ENCODE data around the gene CSPG5. TPM values are rescaled to one million over a fixed set of nuclear protein-coding genes. Genes with fewer than 3 reads are reported as not detected.

The CSPG5 gene
- total RNA-seq, 1 donor from 2014 or later = 1.7 TPM

DNA sequence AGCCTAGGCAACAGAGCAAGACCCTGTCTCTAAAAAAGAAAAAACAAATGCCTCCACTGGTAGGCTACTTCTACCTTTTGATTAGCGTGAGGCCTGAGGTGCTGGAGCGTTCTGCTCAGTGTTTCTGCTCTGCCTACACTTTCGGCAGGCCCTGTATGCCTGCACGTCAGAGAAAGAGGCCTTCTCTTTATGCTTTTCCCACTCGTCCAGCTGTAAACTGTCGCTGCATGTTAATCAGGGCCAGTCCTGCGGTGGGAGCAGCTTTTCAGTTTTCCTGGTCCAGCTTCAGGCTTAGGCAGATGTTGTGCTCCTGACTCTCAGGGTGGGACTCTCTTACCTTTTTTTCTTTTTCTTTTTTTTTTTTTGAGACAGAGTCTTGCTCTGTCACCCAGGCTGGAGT lies 25.3 kb downstream of the CSPG5 start:
- Mint-ChIP-seq H3K27ac (no peak overlapping the region), H3K4me3 (ENCODE audit: low read depth) (no peak overlapping the region), H3K4me1 (ENCODE audit: low read depth) (no peaks in the 10 kb centered on the region), H3K27me3 (ENCODE audit: low read depth) (peaks cover 20% of the 10 kb centered on the region), H3K9me3 (no peaks in the 10 kb centered on the region), H3K36me3 (ENCODE audit: low read depth) (no peaks in the 10 kb centered on the region)
- no peak for DNase-seq (ENCODE audit: low spot score)
- intact Hi-C loops (cut with micrococcal nuclease) = no loop called here

DNA sequence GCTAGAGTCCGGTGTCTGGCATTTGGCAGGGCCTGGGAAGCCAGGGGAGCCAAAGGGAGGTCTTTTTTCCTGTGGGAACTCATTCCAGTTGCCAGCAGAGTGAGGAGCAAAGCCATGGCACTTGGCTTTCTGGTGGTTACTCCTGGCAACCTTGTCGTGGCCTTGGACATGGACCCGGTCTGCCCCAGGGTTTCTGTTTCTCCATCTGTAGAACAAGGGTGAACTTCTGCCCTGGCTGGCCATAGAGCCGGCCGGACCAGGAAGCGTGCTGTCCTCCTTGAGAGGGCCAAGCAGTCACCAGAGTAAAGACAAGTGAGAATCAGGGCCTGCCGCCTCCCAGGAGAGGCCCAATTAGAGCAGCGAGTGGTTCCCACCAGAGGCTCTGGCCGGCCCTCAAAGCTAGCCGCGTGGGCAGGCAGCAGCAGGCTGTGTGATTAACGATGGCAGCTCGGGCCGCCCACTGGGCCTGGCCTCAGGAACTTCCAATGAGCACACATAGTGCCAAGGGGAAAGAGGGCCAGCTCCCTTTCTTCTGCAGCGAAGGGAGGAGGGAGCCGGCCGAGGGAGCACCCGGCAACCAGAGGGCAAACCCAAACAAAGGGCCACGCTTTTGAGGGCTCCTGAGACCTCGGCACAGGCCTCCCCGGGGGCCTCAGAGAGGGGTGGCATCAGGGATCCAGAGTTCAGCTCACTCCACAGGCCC lies 36.0 kb downstream of the CSPG5 start:
- Mint-ChIP-seq H3K36me3 (ENCODE audit: low read depth) (no peaks in the 10 kb centered on the region), H3K27me3 (ENCODE audit: low read depth) (peaks cover 1% of the 10 kb centered on the region), H3K9me3 (no peaks in the 10 kb centered on the region), H3K27ac (no peak overlapping the region), H3K4me3 (ENCODE audit: low read depth) (no peak overlapping the region), H3K4me1 (ENCODE audit: low read depth) (no peaks in the 10 kb centered on the region)
- no peak for DNase-seq (ENCODE audit: low spot score)
- intact Hi-C loops (cut with micrococcal nuclease) = no loop called here

DNA sequence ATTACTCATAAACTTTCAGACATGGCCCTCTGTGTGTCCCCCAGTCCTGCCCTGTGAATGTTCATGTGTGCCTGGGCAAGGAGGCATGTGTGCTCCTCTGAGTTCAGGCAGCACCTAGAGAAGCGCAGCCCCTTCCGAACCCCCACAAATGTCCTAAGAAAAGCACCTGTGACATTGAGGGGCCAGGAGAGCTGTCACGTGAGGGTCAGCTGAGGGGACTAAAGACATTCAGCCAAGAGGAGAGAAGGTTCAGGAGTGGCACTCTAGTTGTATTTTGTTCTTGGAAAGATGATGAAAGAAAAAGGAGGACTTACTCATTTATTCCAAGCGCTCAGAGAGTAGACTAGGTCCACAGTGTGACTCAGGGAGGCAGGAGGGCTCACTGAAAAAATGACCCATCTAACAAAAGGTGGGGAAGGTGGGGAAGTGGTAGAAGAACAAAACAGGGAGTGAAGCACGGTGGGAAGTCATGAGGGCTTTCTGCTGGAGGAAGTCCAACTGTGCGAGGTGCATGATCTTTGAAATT lies 37.0 kb downstream of the CSPG5 start:
- intact Hi-C loops (cut with micrococcal nuclease) = no loop called here
- H3K4me3 Mint-ChIP-seq (ENCODE audit: low read depth) = no peak overlapping the region
- DNase-seq (ENCODE audit: low spot score) = no peak
- H3K27me3 Mint-ChIP-seq (ENCODE audit: low read depth) = no peaks in the 10 kb centered on the region
- no peak overlapping the region for H3K27ac Mint-ChIP-seq
- no peaks in the 10 kb centered on the region for H3K4me1 Mint-ChIP-seq (ENCODE audit: low read depth)
- H3K36me3 Mint-ChIP-seq (ENCODE audit: low read depth) = no peaks in the 10 kb centered on the region
- H3K9me3 Mint-ChIP-seq = no peaks in the 10 kb centered on the region

DNA sequence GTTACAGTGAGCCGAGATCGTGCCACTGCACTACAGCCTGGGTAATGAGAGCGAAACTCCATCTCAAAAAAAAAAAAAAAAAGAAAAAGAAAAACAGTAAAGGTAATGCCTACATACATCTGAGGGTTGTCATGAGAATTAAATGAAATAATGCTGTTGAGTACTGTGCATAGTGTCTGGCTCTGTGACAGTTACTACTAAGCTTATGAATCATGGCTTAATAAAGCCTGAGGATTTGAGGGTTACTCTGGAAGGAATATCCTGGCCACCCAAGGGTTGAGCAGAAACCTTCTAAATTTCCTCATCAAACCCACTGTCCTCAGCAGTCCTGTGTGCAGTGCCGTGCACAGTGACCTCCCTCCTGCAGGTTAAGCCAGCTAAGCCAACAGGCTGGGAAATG lies 38.4 kb downstream of the CSPG5 start:
- Mint-ChIP-seq H3K9me3 (no peaks in the 10 kb centered on the region), H3K4me3 (ENCODE audit: low read depth) (no peak overlapping the region), H3K4me1 (ENCODE audit: low read depth) (no peaks in the 10 kb centered on the region), H3K36me3 (ENCODE audit: low read depth) (no peaks in the 10 kb centered on the region), H3K27me3 (ENCODE audit: low read depth) (no peaks in the 10 kb centered on the region), H3K27ac (no peak overlapping the region)
- no peak for DNase-seq (ENCODE audit: low spot score)
- intact Hi-C loops (cut with micrococcal nuclease) = no loop called here

DNA sequence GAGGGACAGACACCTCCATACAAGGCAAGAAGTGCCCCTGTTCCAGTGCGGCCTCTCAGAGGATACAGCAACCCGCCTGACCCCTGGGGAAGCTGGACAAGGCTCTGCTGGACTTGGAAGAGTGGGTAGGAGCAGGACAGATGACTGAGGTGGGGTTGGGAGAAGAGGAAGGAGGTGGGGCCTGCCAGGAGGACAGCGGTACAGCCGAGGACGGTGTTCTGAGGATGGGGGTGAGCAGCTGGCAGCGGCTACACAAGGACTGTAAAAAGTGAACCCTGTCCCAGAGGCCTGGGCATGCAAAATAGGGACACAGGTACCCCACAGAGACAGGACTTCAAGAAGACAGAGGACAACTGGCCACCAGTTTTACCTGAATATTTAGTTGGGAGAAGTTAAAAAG lies 41.7 kb downstream of the CSPG5 start:
- no peaks in the 10 kb centered on the region for H3K36me3 Mint-ChIP-seq (ENCODE audit: low read depth)
- DNase-seq (ENCODE audit: low spot score) = no peak
- no peak overlapping the region for H3K27ac Mint-ChIP-seq
- H3K27me3 Mint-ChIP-seq (ENCODE audit: low read depth) = peaks cover 3% of the 10 kb centered on the region
- H3K4me3 Mint-ChIP-seq (ENCODE audit: low read depth) = no peak overlapping the region
- intact Hi-C loops (cut with micrococcal nuclease) = no loop called here
- H3K4me1 Mint-ChIP-seq (ENCODE audit: low read depth) = no peaks in the 10 kb centered on the region
- no peaks in the 10 kb centered on the region for H3K9me3 Mint-ChIP-seq

DNA sequence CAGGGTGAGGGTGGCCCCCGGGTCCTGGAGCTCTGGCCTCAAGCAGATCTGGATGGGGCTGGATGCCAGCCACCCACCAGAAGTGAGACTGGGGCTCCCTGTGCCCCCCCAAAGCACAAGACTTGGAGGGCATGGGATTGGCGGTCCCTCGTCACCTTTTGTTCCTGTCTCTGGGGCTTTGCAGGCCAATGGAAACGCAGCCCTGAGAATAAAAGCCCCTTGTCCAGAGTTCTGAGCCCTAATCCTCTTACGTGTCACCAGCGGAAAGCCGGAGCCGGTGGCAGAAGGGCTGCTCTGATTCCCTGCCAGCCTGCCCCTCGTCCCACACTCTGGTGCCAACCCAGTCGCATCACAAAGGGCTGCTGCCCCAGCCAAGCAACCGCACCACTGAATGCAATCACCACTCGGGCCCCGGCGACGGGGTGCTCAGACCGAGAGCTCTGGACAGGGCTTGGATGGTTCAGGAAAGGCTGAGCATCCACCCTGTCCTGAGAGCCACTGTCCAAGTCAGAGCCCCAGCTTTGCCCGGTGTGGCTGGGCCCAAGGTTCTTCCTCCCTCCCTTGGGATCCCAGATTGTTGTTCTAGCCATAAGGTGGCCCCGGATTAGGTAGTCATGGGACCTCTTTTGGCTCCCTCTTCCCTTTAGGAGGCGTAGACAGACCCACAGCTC lies 42.3 kb downstream of the CSPG5 start:
- Mint-ChIP-seq H3K36me3 (ENCODE audit: low read depth) (no peaks in the 10 kb centered on the region), H3K27me3 (ENCODE audit: low read depth) (peaks cover 3% of the 10 kb centered on the region), H3K4me1 (ENCODE audit: low read depth) (no peaks in the 10 kb centered on the region), H3K9me3 (no peaks in the 10 kb centered on the region), H3K4me3 (ENCODE audit: low read depth) (no peak overlapping the region), H3K27ac (no peak overlapping the region)
- intact Hi-C loops (cut with micrococcal nuclease) = no loop called here
- DNase-seq (ENCODE audit: low spot score) = no peak

DNA sequence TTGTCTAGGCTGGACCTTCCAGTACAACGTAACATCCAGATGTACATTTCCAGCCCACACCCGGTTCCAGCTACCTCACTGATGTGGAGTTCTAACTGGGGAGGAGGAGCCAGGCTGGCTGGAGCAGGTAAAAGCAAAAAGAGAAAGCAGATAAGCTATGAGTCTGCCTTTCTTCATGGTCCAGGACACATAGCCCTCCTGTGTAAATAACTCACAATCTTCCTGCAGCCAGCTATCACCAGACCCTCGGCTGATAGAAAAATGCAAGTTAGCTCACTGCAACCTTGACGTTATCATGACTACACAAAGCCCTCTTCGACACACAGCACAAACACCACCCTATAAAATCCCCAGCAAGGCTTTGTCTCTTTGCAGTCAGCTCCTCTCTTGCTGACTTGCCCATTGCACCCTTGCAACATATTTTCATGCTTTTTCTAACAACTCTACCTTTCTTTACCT lies 44.6 kb downstream of the CSPG5 start:
- Mint-ChIP-seq H3K27ac (no peak overlapping the region), H3K4me3 (ENCODE audit: low read depth) (no peak overlapping the region), H3K4me1 (ENCODE audit: low read depth) (no peaks in the 10 kb centered on the region), H3K9me3 (no peaks in the 10 kb centered on the region), H3K27me3 (ENCODE audit: low read depth) (peaks cover 3% of the 10 kb centered on the region), H3K36me3 (ENCODE audit: low read depth) (no peaks in the 10 kb centered on the region)
- intact Hi-C loops (cut with micrococcal nuclease) = no loop called here
- no peak for DNase-seq (ENCODE audit: low spot score)

DNA sequence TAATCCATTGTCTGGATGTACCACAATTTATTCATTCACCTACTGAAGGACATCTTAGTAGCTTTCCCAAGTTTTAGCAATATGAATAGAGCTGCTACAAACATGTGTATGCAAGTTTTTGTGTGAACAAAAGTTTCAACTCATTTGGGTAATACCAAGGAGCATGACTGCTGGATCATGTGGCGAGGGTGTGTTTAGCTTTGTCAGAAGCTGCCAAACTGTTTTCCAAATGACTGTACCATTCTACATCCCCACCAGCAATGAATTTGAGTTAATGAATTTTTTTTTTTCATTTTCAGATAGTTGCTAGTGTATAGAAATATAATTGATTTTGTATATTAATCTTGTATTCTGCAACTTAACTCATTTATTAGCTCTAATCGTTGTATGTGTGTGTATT lies 45.2 kb downstream of the CSPG5 start:
- H3K27ac Mint-ChIP-seq = no peak overlapping the region
- H3K4me3 Mint-ChIP-seq (ENCODE audit: low read depth) = no peak overlapping the region
- intact Hi-C loops (cut with micrococcal nuclease) = no loop called here
- no peaks in the 10 kb centered on the region for H3K36me3 Mint-ChIP-seq (ENCODE audit: low read depth)
- H3K9me3 Mint-ChIP-seq = no peaks in the 10 kb centered on the region
- H3K4me1 Mint-ChIP-seq (ENCODE audit: low read depth) = no peaks in the 10 kb centered on the region
- peaks cover 3% of the 10 kb centered on the region for H3K27me3 Mint-ChIP-seq (ENCODE audit: low read depth)
- DNase-seq (ENCODE audit: low spot score) = no peak

DNA sequence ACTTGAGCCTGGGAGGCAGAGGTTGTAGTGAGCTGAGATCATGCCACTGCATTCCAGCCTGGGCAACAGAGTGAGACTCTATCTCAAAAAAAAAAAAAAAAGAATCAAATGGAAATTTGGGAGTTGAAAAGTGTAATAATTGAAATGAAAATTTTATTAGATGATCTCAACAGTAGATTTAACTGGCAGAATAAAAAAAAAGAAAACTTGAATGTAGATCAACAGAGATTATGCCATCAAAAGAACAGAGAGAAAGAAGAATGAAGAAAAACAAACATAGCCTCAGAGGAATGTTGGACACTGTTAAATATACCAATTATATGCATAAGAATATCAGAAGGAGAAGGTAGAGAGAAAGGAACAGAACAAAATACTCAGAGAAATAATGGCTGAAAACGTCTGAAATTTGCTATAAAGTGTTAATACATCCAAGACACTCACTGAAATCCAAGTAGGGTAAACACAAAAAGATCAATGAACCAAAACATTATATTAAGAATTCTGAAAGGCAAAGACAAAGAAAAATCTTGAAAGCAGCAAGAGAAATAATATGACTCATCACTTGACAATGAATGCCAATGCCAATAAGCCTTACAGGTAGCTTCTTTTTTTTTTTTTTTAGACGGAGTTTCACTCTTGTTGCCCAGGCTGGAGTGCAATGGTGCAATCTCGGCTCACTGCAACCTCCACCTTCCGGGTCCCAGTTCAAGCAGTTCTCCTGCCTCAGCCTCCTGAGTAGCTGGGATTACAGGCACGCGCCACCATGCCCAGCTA lies 50.5 kb downstream of the CSPG5 start:
- peaks cover 4% of the 10 kb centered on the region for H3K9me3 Mint-ChIP-seq
- intact Hi-C loops (cut with micrococcal nuclease) = no loop called here
- DNase-seq (ENCODE audit: low spot score) = no peak
- H3K4me1 Mint-ChIP-seq (ENCODE audit: low read depth) = no peaks in the 10 kb centered on the region
- no peak overlapping the region for H3K27ac Mint-ChIP-seq
- no peaks in the 10 kb centered on the region for H3K27me3 Mint-ChIP-seq (ENCODE audit: low read depth)
- no peaks in the 10 kb centered on the region for H3K36me3 Mint-ChIP-seq (ENCODE audit: low read depth)
- H3K4me3 Mint-ChIP-seq (ENCODE audit: low read depth) = no peak overlapping the region

DNA sequence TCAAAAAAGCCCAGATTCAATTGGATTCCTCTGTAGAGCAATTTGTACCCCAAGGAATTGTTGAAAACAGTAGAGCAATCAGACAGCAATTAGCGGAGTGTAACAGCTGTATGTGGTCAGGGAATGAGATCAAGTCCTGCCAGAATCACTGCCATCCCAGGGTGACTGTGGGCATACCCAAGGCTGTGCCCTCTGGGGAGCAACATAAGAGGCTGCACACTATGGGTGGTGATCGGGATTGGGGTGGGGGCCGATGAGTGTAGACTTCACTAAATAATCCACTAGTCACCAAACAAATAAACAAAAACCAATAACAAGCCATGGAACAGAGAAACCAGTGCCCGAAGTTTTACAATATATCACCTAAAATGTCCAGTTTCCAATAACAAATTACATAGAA lies 53.0 kb downstream of the CSPG5 start:
- intact Hi-C loops (cut with micrococcal nuclease) = no loop called here

DNA sequence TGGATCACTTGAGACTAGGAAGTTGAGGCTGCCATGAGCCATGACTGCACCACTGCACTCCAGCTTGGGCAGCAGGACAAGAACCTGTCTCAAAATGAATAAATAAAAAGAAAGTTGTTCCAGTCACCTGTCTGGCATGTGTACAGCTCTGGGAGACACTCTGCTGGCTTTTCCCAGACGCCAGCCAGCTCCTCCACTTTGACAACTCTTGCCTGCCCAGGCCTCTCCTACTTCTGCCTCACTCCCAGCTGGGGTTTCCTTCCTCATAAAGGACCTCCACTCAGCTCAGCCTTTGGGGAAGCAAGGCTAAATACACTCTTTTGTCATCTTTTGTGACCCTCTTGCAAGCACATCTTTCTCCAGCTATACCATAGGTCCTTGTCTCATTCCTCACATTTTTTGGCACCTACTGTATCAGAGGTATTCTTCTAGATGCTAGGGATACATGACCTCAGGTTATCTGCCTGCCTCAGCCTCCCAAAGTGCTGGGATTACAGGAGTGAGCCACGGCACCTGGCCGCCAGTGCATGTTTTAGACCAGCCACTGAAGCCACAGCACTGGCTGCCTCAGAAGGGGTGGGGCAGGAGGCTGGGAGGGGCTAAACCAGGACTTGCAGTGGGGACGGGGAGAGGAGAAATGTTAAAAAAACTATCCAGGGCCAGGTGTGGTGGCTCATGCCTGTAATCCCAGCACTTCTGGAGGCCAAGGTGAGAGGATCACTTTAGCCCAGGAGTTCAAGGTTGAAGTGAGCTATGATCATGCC lies 55.2 kb downstream of the CSPG5 start:
- H3K27me3 Mint-ChIP-seq (ENCODE audit: low read depth) = no peaks in the 10 kb centered on the region
- H3K4me1 Mint-ChIP-seq (ENCODE audit: low read depth) = peaks cover 9% of the 10 kb centered on the region
- intact Hi-C loops (cut with micrococcal nuclease) = loop anchor here (2.0 kb wide), 1 partner anchor 467 kb away; no protein-coding TSS in a partner anchor
- H3K27ac Mint-ChIP-seq = no peak overlapping the region
- no peak overlapping the region for H3K4me3 Mint-ChIP-seq (ENCODE audit: low read depth)
- peaks cover 4% of the 10 kb centered on the region for H3K9me3 Mint-ChIP-seq
- no peak for DNase-seq (ENCODE audit: low spot score)
- no peaks in the 10 kb centered on the region for H3K36me3 Mint-ChIP-seq (ENCODE audit: low read depth)

More for the DNA sequence above, 53.0 kb downstream of the CSPG5 start:
- Mint-ChIP-seq H3K27me3 (ENCODE audit: low read depth) (no peaks in the 10 kb centered on the region), H3K4me1 (ENCODE audit: low read depth) (peaks cover 9% of the 10 kb centered on the region), H3K27ac (no peak overlapping the region), H3K9me3 (peaks cover 4% of the 10 kb centered on the region), H3K4me3 (ENCODE audit: low read depth) (no peak overlapping the region), H3K36me3 (ENCODE audit: low read depth) (no peaks in the 10 kb centered on the region)
- DNase-seq (ENCODE audit: low spot score) = no peak

Data from activated T-helper 2 cell treated with anti-CD3 and anti-CD28 coated beads, Interferon-gamma antibody, Interleukin-2, Interleukin-4, amounts not matched to agents 10 μg/mL and 5 μg/mL and 100 μg/mL, durations not matched to agents 14 hours and 24 hours and 36 hours (primary cell).